Prostate gland (tissue), 2 donors: ENCODE data around the gene AGR3.

Experiments
- POLR2A ChIP-seq: fragments of 450-650 bp; IDR thresholded peaks from one replicate; pipeline ENCODE4 v1.6.1; 2016; ENCODE audit warnings: antibody characterized with exemption, mild to moderate bottlenecking
- TF ChIP-seq, protein P1 (sequence below), 4 experiments: fragments of 200-600 bp in 2 of 4; fragments of 450-650 bp in 2 of 4; sonication (generic) in 2 of 4; IDR thresholded peaks; 1 replicate in 3 of 4; 2 replicates in 1 of 4; pipeline ENCODE4 v1.5.1; 2016 to 2019; ENCODE audit warnings: antibody characterized with exemption in 4 of 4, mild to moderate bottlenecking in 2 of 4, moderate library complexity in 2 of 4

DNA sequence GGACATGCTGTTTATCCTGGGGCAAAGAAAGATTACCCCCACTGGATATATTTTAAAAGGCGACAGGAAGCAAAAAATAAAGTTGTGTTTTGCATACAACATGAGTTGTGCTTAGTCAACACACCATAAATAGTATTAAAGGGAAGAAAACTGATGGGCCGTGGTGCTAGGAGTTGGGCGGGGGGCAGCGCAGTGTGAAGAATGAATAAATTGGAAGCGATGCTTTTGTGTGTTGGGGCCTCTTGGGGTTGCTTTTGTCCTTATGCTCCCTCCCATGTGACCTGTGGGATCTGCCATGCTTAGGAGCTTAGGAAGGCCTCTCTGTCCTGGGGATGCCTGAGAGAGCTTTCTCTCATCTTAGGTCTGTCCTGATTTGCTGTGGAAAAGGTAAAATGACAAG, 35.0 kb upstream of the AGR3 start:
- TF ChIP-seq, protein P1, sequence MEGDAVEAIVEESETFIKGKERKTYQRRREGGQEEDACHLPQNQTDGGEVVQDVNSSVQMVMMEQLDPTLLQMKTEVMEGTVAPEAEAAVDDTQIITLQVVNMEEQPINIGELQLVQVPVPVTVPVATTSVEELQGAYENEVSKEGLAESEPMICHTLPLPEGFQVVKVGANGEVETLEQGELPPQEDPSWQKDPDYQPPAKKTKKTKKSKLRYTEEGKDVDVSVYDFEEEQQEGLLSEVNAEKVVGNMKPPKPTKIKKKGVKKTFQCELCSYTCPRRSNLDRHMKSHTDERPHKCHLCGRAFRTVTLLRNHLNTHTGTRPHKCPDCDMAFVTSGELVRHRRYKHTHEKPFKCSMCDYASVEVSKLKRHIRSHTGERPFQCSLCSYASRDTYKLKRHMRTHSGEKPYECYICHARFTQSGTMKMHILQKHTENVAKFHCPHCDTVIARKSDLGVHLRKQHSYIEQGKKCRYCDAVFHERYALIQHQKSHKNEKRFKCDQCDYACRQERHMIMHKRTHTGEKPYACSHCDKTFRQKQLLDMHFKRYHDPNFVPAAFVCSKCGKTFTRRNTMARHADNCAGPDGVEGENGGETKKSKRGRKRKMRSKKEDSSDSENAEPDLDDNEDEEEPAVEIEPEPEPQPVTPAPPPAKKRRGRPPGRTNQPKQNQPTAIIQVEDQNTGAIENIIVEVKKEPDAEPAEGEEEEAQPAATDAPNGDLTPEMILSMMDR (IDR thresholded peaks at IDR 0.05) = no peak
- no peak for TF ChIP-seq POLR2A
